Spleen (tissue), 7 donors: Measurements from ENCODE around the gene HPGD.

Experiments used
- CTCF ChIP-seq, 11 experiments: fragments of 200-600 bp in 7 of 11; fragments of 450-650 bp in 4 of 11; sonication (generic) in 4 of 11; IDR thresholded peaks in 8 of 11; conservative IDR thresholded peaks in 3 of 11; 1 replicate in 7 of 11; 2 replicates in 4 of 11; pipeline versions ENCODE4 v1.4.0 to v1.8.0; 2016 to 2021; ENCODE audit warnings: antibody characterized with exemption in 11 of 11, inconsistent platforms in 4 of 11, mild to moderate bottlenecking in 1 of 11
- POLR2A ChIP-seq, 3 donors: fragments of 450-650 bp; IDR thresholded peaks; one replicate each; pipeline ENCODE4 v1.5.1; 2017; ENCODE audit warnings: antibody characterized with exemption in 3 of 3, mild to moderate bottlenecking in 1 of 3
- POLR2AphosphoS5 ChIP-seq, 3 donors: sonication (generic); formaldehyde crosslinking; IDR thresholded peaks; one replicate each; pipeline ENCODE4 v1.5.1; 2017; ENCODE audit warnings: antibody characterized with exemption in 3 of 3
- donor health status: DM: no; HTN: no; CAD: no; lungs with moderate emphysema.
- donor health status: DM: no; HTN: no; CAD: no.
- donor health status: DM: no; HTN: no; CAD: no.

GRCh38 chr4:174553031-174553430 lies 30.7 kb upstream of the HPGD start:
- no peak for TF ChIP-seq CTCF (IDR thresholded peaks at IDR 0.05 in 8 of 11, conservative IDR thresholded peaks at IDR 0.05 in 3 of 11)
- TF ChIP-seq POLR2AphosphoS5 (IDR thresholded peaks at IDR 0.05) = no peak
- TF ChIP-seq POLR2A (IDR thresholded peaks at IDR 0.05) = no peak
